Tibial nerve (tissue), 4 donors: Measurements from ENCODE around the gene DAB1.

Experiments used
- CTCF ChIP-seq, 5 experiments: fragments of 200-600 bp in 3 of 5; fragments of 450-650 bp in 2 of 5; sonication (generic) in 3 of 5; IDR thresholded peaks; one replicate each; pipeline ENCODE4 v1.5.1; 2016 to 2019; ENCODE audit warnings: antibody characterized with exemption in 5 of 5, mild to moderate bottlenecking in 3 of 5, moderate library complexity in 2 of 5
- EP300 ChIP-seq, 2 donors: sonication (generic); formaldehyde crosslinking; IDR thresholded peaks; one replicate each; pipeline ENCODE4 v1.6.1; 2017; ENCODE audit warnings: antibody characterized with exemption in 2 of 2, mild to moderate bottlenecking in 1 of 2

GRCh38 chr1:57209495-57209894, 214.4 kb downstream of the DAB1 start:
- TF ChIP-seq CTCF (IDR thresholded peaks at IDR 0.05): no peak
- no peak for TF ChIP-seq EP300 (IDR thresholded peaks at IDR 0.05)
